Neural crest cell (in vitro differentiated cells): ENCODE results near the gene C5orf24. TPM values are rescaled to one million over a fixed set of nuclear protein-coding genes. Genes with fewer than 3 reads are reported as not detected.
"Not testable (repeated sequence)": the region's sequence is repeated elsewhere in the genome, so short reads cannot be mapped to it uniquely, and the experiment has no call there.

Experiments
- DNase-seq: peaks from one replicate; pipeline ENCODE4 v3.0.0; 2021; ENCODE audit warnings: low read depth, mixed read lengths, low spot score
- H3K27ac Mint-ChIP-seq: one replicate; pipeline ENCODE4 v1.8.0; 2021; ENCODE audit warnings: mild to moderate bottlenecking, mixed read lengths; ENCODE audit not compliant: unreplicated experiment
- H3K27me3 Mint-ChIP-seq: 2 replicates; pipeline ENCODE4 v1.8.0; 2021; ENCODE audit warnings: low read depth, mild to moderate bottlenecking, mixed read lengths
- H3K36me3 Mint-ChIP-seq: 2 replicates; pipeline ENCODE4 v1.8.0; 2021; ENCODE audit warnings: low read depth, mild to moderate bottlenecking, mixed read lengths
- H3K4me1 Mint-ChIP-seq: 2 replicates; pipeline ENCODE4 v1.8.0; 2021; ENCODE audit warnings: mixed read lengths
- H3K4me3 Mint-ChIP-seq: one replicate; pipeline ENCODE4 v1.8.0; 2021; ENCODE audit warnings: mild to moderate bottlenecking, mixed read lengths
- H3K9me3 Mint-ChIP-seq: 2 replicates; pipeline ENCODE4 v1.8.0; 2021; ENCODE audit warnings: mixed read lengths
- CTCF ChIP-seq: fragments of 200-600 bp; sonication (generic); conservative IDR thresholded peaks from 2 replicates; pipeline ENCODE4 v1.5.0; 2021; ENCODE audit warnings: antibody characterized with exemption, mild to moderate bottlenecking
- total RNA-seq: library from RNA; stranded (reverse); gene quantifications from 2 replicates; pipeline ENCODE4 v1.2.1, GENCODE V29; 2021

C5orf24 gene
- total RNA-seq, 1 donor from 2014 or later = 57.4 TPM

GRCh38 chr5:134825212-134825611 lies 20.6 kb upstream of the C5orf24 start:
- Mint-ChIP-seq H3K9me3 (no peaks in the 10 kb centered on the region), H3K4me1 (no peaks in the 10 kb centered on the region), H3K36me3 (peaks cover 3% of the 10 kb centered on the region), H3K27ac (no peak overlapping the region), H3K27me3 (no peaks in the 10 kb centered on the region), H3K4me3 (no peak overlapping the region)
- no peak for DNase-seq
- TF ChIP-seq CTCF = no peak

GRCh38 chr5:134833340-134834032 lies 12.3 kb upstream of the C5orf24 start:
- Mint-ChIP-seq H3K4me1 (no peaks in the 10 kb centered on the region), H3K27ac (no peak overlapping the region)

GRCh38 chr5:134835623-134836022 lies 10.1 kb upstream of the C5orf24 start:
- no peak overlapping the region for H3K4me3 Mint-ChIP-seq
- H3K27me3 Mint-ChIP-seq = no peaks in the 10 kb centered on the region
- DNase-seq = no peak
- H3K36me3 Mint-ChIP-seq = peaks cover 6% of the 10 kb centered on the region
- H3K27ac Mint-ChIP-seq = no peak overlapping the region
- peaks cover under 1% of the 10 kb centered on the region for H3K4me1 Mint-ChIP-seq
- TF ChIP-seq CTCF = no peak
- H3K9me3 Mint-ChIP-seq = no peaks in the 10 kb centered on the region

More at GRCh38 chr5:134833340-134834032, 12.3 kb upstream of the C5orf24 start:
- Mint-ChIP-seq H3K4me3 (no peak overlapping the region), H3K9me3 (no peaks in the 10 kb centered on the region), H3K27me3 (no peaks in the 10 kb centered on the region), H3K36me3 (no peaks in the 10 kb centered on the region)
- DNase-seq = no peak
- no peak for TF ChIP-seq CTCF

GRCh38 chr5:134837530-134838181 lies 8.1 kb upstream of the C5orf24 start:
- H3K27ac Mint-ChIP-seq = no peak overlapping the region
- no peaks in the 10 kb centered on the region for H3K9me3 Mint-ChIP-seq
- no peak overlapping the region for H3K4me3 Mint-ChIP-seq
- H3K4me1 Mint-ChIP-seq = peaks cover 3% of the 10 kb centered on the region
- DNase-seq = no peak
- H3K27me3 Mint-ChIP-seq = no peaks in the 10 kb centered on the region
- peaks cover 8% of the 10 kb centered on the region for H3K36me3 Mint-ChIP-seq
- TF ChIP-seq CTCF = no peak

- H3K4me1 Mint-ChIP-seq, H3K36me3 Mint-ChIP-seq, H3K9me3 Mint-ChIP-seq, H3K27ac Mint-ChIP-seq, H3K4me3 Mint-ChIP-seq, H3K27me3 Mint-ChIP-seq, DNase-seq: not testable (repeated sequence)
Measured at GRCh38 chr5:134838361-134838760, 7.4 kb upstream of the C5orf24 start.

GRCh38 chr5:134840811-134841210 lies 5.0 kb upstream of the C5orf24 start:
- DNase-seq = no peak
- no peaks in the 10 kb centered on the region for H3K27me3 Mint-ChIP-seq
- no peak overlapping the region for H3K4me3 Mint-ChIP-seq
- no peak for TF ChIP-seq CTCF
- H3K27ac Mint-ChIP-seq = no peak overlapping the region
- no peaks in the 10 kb centered on the region for H3K9me3 Mint-ChIP-seq
- peaks cover 12% of the 10 kb centered on the region for H3K4me1 Mint-ChIP-seq
- H3K36me3 Mint-ChIP-seq = peaks cover 11% of the 10 kb centered on the region
